Fibroblast of lung (primary cell): Measurements from ENCODE around the gene RPLP2. TPM values are rescaled to one million over a fixed set of nuclear protein-coding genes. Genes with fewer than 3 reads are reported as not detected.

Experiments used
- DNase-seq, 2 donors: peaks; one replicate each; pipeline versions ENCODE4 v3.0.0 to v3.0.0-alpha.2; 2010; ENCODE audit warnings: low read depth in 2 of 2
- H2AFZ ChIP-seq: 2 replicates; pipeline ENCODE4 v1.5.1; 2012; ENCODE audit warnings: low read length, control low read depth, inconsistent platforms
- H3K27ac ChIP-seq: 2 replicates; pipeline ENCODE4 v1.5.1; 2011; ENCODE audit warnings: low read length, control low read depth; ENCODE audit not compliant: insufficient read depth
- H3K27me3 ChIP-seq: 2 replicates; pipeline ENCODE4 v1.5.1; 2011; ENCODE audit warnings: mild to moderate bottlenecking, low read length; ENCODE audit not compliant: control insufficient read depth, insufficient read depth
- H3K36me3 ChIP-seq: 2 replicates; pipeline ENCODE4 v1.5.1; 2011; ENCODE audit warnings: low read length; ENCODE audit not compliant: control insufficient read depth, insufficient read depth
- H3K4me1 ChIP-seq: 2 replicates; pipeline ENCODE4 v1.5.1; 2011; ENCODE audit warnings: low read length; ENCODE audit not compliant: control insufficient read depth, insufficient read depth; ENCODE audit errors: extremely low read depth
- H3K4me2 ChIP-seq: 2 replicates; pipeline ENCODE4 v1.5.1; 2011; ENCODE audit warnings: low read length, control low read depth; ENCODE audit not compliant: insufficient read depth; ENCODE audit errors: extremely low read depth
- H3K4me3 ChIP-seq, 4 experiments: fragments of 200-600 bp in 1 of 4; sonication (generic) in 1 of 4; replicated peaks in 1 of 4; 2 replicates each; pipeline ENCODE4 v1.5.1; 2011 to 2016; ENCODE audit warnings: low read length in 4 of 4, low read depth in 3 of 4, mild to moderate bottlenecking in 3 of 4, control low read depth in 2 of 4, inconsistent platforms in 1 of 4, mixed read lengths in 1 of 4; ENCODE audit not compliant: insufficient read depth in 1 of 4; ENCODE audit errors: control extremely low read depth in 1 of 4
- H3K79me2 ChIP-seq: 2 replicates; pipeline ENCODE4 v1.5.1; 2012; ENCODE audit warnings: mild to moderate bottlenecking, low read length, inconsistent platforms; ENCODE audit not compliant: control insufficient read depth, insufficient read depth
- H3K9ac ChIP-seq: 2 replicates; pipeline ENCODE4 v1.5.1; 2011; ENCODE audit warnings: mild to moderate bottlenecking, low read length, control low read depth; ENCODE audit not compliant: insufficient read depth
- H3K9me3 ChIP-seq: 2 replicates; pipeline ENCODE4 v1.5.1; 2012; ENCODE audit warnings: low read depth, low read length; ENCODE audit not compliant: control insufficient read depth, insufficient read depth
- H4K20me1 ChIP-seq: 2 replicates; pipeline ENCODE4 v1.5.1; 2011; ENCODE audit warnings: low read length; ENCODE audit not compliant: control insufficient read depth, insufficient read depth; ENCODE audit errors: extremely low read depth
- CTCF ChIP-seq, 2 donors: IDR thresholded peaks in 1 of 2; conservative IDR thresholded peaks in 1 of 2; 1 replicate in 1 of 2; 2 replicates in 1 of 2; pipeline ENCODE4 v1.5.1; 2011 to 2012; ENCODE audit warnings: low read length in 2 of 2, control low read depth in 1 of 2, inconsistent platforms in 1 of 2, low read depth in 1 of 2, mild to moderate bottlenecking in 1 of 2
- EZH2 ChIP-seq: IDR thresholded peaks from 2 replicates; pipeline ENCODE4 v1.5.1; 2012; ENCODE audit warnings: low read length, control low read depth, mild to moderate bottlenecking; ENCODE audit errors: missing control alignments
- polyA plus RNA-seq, 2 donors: library from polyadenylated mRNA; depleted of rRNA in 1 of 2; stranded (reverse) in 1 of 2; unstranded in 1 of 2; fragments of >200 nt; gene quantifications; 2 replicates each; pipeline ENCODE4 v1.2.1, GENCODE V29; 2011 to 2012; ENCODE audit warnings: missing spikeins in 1 of 2
- total RNA-seq: library from RNA; depleted of rRNA; stranded (reverse); fragments of >200 nt; gene quantifications from 2 replicates; pipeline ENCODE4 v1.2.1, GENCODE V29; 2014

Gene RPLP2
- total and polyA plus RNA-seq, 2 donors (not counting 1 experiment from before 2014, with no cell fraction given) = 294 to 741 TPM

DNA sequence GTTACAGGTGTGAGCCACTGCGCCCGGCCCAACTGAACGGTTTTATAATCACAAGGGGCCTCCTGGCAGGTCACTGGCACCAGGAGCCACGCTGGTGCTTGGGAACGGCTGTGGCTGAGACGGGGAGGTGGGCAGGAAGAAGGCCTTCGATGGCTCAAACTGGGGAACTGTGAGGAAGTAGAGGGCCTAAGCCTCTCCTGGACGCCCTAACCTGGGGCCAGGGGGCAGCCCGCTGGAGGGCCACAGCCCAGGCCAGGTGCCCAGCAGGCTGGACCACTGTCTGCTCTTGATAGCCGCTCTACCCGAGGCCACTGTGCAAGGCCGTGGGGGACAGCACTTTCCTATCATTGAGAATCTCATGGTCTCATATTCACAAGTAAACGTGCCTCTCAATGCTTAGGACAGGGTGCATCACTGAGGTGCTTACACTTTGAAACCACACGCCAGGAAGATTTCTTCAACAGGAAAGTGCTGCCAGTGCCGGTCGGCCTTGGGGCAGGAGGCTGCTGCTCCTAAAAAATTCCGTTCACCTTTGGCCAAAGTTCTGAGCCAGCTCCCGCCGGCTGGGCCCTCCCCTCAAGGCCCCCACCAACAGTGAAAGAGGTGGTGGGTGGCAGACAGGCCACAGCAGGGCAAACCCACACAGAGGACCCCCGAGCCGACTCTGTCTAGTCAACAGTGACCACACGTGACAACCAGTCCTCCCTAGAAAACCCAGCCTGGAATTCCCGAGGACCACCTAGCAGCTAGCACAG, 39.7 kb upstream of the RPLP2 start:
- Histone ChIP-seq H4K20me1 (no peaks in the 10 kb centered on the region), H3K27ac (no peak overlapping the region), H3K9ac (no peak overlapping the region), H2AFZ (no peak overlapping the region), H3K27me3 (no peaks in the 10 kb centered on the region), H3K79me2 (peaks cover 38% of the 10 kb centered on the region), H3K36me3 (peaks cover 41% of the 10 kb centered on the region), H3K9me3 (no peaks in the 10 kb centered on the region), H3K4me1 (no peaks in the 10 kb centered on the region), H3K4me2 (no peak overlapping the region), H3K4me3 (no peak overlapping the region)
- TF ChIP-seq EZH2 = no peak
- TF ChIP-seq CTCF (conservative IDR thresholded peaks at IDR 0.05 in 1 of 2, IDR thresholded peaks at IDR 0.05 in 1 of 2; ENCODE audit: low read depth in 1 of 2, low read length in 2 of 2) = no peak
- no peak for DNase-seq

DNA sequence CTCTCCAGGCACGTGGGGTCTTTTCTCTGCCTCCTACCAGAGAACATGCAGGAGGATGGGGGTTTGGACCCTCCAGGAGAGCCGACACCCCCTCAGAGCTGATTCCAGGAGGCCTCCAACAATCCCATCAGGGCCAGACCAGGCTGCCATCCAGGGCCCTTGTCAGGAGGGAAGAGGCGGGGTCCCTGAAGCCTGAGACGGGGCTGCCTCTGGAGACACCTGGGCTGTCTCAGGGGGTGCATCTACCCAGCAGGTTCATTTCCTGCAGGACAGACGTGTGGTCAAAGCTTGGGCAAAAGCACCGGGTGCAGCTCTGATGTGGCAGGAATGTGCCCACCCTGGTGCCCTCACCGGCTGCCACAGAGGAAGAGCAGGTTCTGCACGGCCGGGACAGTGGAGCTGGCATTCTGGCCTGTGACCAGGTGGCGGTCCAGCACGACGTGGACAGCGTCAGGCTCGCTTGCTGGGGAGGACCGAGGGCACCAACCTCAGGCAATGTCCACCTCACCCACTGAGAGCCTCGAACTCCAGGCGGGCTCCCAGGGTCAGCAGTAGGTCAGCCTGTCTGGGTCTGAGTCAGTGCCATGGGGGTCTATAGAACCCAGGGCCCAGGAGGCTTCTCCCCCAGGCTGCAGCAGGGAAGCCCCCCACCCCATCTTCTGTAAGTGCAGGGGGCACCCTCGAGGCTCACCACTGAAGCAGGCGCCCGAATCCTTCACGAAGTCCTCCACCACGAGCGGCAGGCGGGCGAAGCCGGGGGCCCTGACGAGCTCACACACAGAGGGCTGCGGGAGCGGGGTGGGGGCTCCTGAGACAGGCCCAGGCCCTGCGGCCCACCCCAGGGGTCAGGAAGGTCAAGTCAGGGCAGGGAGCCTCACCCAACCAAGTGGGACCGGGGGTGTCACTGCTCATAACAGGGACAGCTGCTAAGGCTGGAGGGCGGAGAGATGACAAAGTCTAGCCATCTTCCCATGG, 38.8 kb upstream of the RPLP2 start:
- Histone ChIP-seq H3K9ac (no peak overlapping the region), H4K20me1 (no peaks in the 10 kb centered on the region), H3K4me2 (no peak overlapping the region), H3K9me3 (no peaks in the 10 kb centered on the region), H3K4me3 (no peak overlapping the region), H3K79me2 (peaks cover 46% of the 10 kb centered on the region), H3K27ac (no peak overlapping the region), H3K4me1 (no peaks in the 10 kb centered on the region), H2AFZ (no peak overlapping the region), H3K36me3 (peaks cover 39% of the 10 kb centered on the region), H3K27me3 (no peaks in the 10 kb centered on the region)
- TF ChIP-seq CTCF (conservative IDR thresholded peaks at IDR 0.05 in 1 of 2, IDR thresholded peaks at IDR 0.05 in 1 of 2; ENCODE audit: low read depth in 1 of 2, low read length in 2 of 2) (no peak), EZH2 (no peak)
- no peak for DNase-seq

DNA sequence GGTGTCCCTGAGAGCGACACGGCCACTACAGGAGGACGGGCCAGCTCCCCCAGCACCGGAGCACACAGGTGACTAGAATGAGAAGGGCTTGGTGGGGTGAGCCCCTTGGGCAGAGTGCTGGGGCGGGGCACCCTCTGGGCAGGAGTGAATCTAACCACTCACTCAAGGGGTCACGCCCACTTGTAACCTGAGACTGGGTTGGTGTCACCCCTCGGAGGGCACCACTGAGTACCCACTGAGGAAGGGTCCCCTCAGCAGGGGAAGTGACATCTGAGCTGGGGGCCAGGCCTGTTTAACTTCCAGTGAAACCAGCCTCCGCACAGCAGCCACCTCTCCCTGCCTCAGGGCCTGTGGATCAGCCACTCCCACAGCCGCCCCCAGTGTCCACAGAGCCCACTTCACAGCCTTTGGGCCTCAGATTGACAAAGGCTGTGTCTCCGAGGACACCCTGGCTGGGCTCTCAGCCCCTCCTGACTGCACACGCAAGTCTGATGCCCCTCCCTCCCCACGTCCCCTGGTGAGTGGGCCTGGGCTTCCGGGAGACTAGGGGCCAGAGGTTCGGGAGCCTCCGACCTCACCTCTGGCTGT, 38.1 kb upstream of the RPLP2 start:
- no peaks in the 10 kb centered on the region for H4K20me1 ChIP-seq
- no peak overlapping the region for H3K27ac ChIP-seq
- no peak overlapping the region for H3K9ac ChIP-seq
- H3K36me3 ChIP-seq = peaks cover 33% of the 10 kb centered on the region
- H2AFZ ChIP-seq = no peak overlapping the region
- no peaks in the 10 kb centered on the region for H3K27me3 ChIP-seq
- no peak for DNase-seq
- no peak for TF ChIP-seq CTCF (conservative IDR thresholded peaks at IDR 0.05 in 1 of 2, IDR thresholded peaks at IDR 0.05 in 1 of 2; ENCODE audit: low read depth in 1 of 2, low read length in 2 of 2)
- TF ChIP-seq EZH2 = no peak
- H3K4me1 ChIP-seq = no peaks in the 10 kb centered on the region
- H3K4me2 ChIP-seq = no peak overlapping the region
- no peaks in the 10 kb centered on the region for H3K9me3 ChIP-seq
- H3K4me3 ChIP-seq = no peak overlapping the region
- peaks cover 54% of the 10 kb centered on the region for H3K79me2 ChIP-seq
